PC-3 (cell line): Measurements from ENCODE around the gene RNF183.

Experiments
- CTCF ChIP-seq: fragments of 300-600 bp; sonication (generic); conservative IDR thresholded peaks from 2 replicates; pipeline ENCODE4 v1.5.1; 2017; ENCODE audit warnings: antibody characterized with exemption, low read depth, mild to moderate bottlenecking, low read length
- EZH2 ChIP-seq: fragments of 300-600 bp; sonication (generic); IDR thresholded peaks from one replicate; pipeline ENCODE4 v1.6.1; 2017; ENCODE audit warnings: antibody characterized with exemption, mild to moderate bottlenecking, low read length; ENCODE audit not compliant: unreplicated experiment

DNA sequence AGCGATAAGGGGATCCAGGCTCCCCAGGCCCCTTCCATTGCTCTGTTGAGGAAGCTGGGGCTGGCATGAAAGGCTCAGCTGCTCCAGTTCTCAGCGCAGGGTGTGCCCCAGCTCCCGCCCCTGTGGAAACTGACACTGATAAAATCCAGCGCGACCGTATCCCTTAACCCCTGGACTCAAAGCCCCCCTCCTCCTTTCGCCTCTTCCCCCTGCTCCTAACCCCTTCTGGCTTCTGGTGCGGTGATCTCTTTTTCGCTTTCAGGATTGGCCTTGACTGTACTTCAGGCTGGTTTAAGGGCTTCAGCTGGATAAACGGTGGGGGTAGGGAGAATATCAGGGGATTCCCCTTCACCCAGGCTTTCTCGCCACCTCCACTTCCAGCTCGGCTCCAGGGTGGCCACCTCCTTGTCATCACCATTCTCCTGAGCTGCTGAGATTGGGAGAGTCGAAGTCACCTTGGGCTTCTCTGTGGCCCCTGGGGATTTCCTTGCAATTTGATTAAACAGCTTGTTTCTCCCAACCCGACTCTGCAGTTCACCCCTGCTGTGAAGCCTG is 47.0 kb upstream of the RNF183 start:
- TF ChIP-seq CTCF (no peak), EZH2 (no peak)
